NCI-H82 (cell line): ENCODE results near the gene PPP3CA.

ENCODE experiments used
- DNase-seq: peaks from one replicate; lab custom pipeline; 2025; lab: John Stamatoyannopoulos, UW

The PPP3CA gene

GRCh38 chr4:101331017-101331416 is 16.3 kb downstream of the PPP3CA start:
- no peak for DNase-seq

- peak; percentile 26 for DNase-seq
Observed at GRCh38 chr4:101329592-101329991, 17.7 kb downstream of the PPP3CA start.

- DNase-seq = no peak
Observed at GRCh38 chr4:101328063-101328602, 19.2 kb downstream of the PPP3CA start.

- DNase-seq = no peak
Observed at GRCh38 chr4:101326576-101326975, 20.8 kb downstream of the PPP3CA start.

- no peak for DNase-seq
Observed at GRCh38 chr4:101322743-101323142, 24.6 kb downstream of the PPP3CA start.

GRCh38 chr4:101321481-101322042 is 25.8 kb downstream of the PPP3CA start:
- no peak for DNase-seq

GRCh38 chr4:101315786-101316185 is 31.5 kb downstream of the PPP3CA start:
- no peak for DNase-seq

- DNase-seq = no peak
Observed at GRCh38 chr4:101315041-101315440, 32.3 kb downstream of the PPP3CA start.

GRCh38 chr4:101309925-101310324 is 37.4 kb downstream of the PPP3CA start:
- no peak for DNase-seq

GRCh38 chr4:101307899-101308298 is 39.4 kb downstream of the PPP3CA start:
- DNase-seq = no peak

GRCh38 chr4:101306764-101307615 is 40.3 kb downstream of the PPP3CA start:
- no peak for DNase-seq

- no peak for DNase-seq
Observed at GRCh38 chr4:101306225-101306624, 41.1 kb downstream of the PPP3CA start.

- no peak for DNase-seq
Observed at GRCh38 chr4:101304916-101305315, 42.4 kb downstream of the PPP3CA start.

- DNase-seq = no peak
Observed at GRCh38 chr4:101299899-101300540, 47.3 kb downstream of the PPP3CA start.

GRCh38 chr4:101299021-101299420 is 48.3 kb downstream of the PPP3CA start:
- DNase-seq = no peak

- no peak for DNase-seq
Observed at GRCh38 chr4:101295691-101296090, 51.6 kb downstream of the PPP3CA start.

- no peak for DNase-seq
Observed at GRCh38 chr4:101294597-101294996, 52.7 kb downstream of the PPP3CA start.

- DNase-seq = no peak
Observed at GRCh38 chr4:101292901-101293300, 54.4 kb downstream of the PPP3CA start.

GRCh38 chr4:101292214-101292613 is 55.1 kb downstream of the PPP3CA start:
- no peak for DNase-seq

- no peak for DNase-seq
Observed at GRCh38 chr4:101291198-101291597, 56.1 kb downstream of the PPP3CA start.

GRCh38 chr4:101290654-101291053 is 56.7 kb downstream of the PPP3CA start:
- no peak for DNase-seq

- no peak for DNase-seq
Observed at GRCh38 chr4:101289306-101289705, 58.0 kb downstream of the PPP3CA start.
